HepG2 (cell line): Measurements from ENCODE around the gene TMEM19. TPM values are rescaled to one million over a fixed set of nuclear protein-coding genes. Genes with fewer than 3 reads are reported as not detected.

Experiments
- ATF4 ChIP-seq, 2 experiments: fragments of 450-650 bp in 1 of 2; sonication (generic) in 1 of 2; formaldehyde crosslinking; IDR thresholded peaks; 2 replicates each; pipeline versions ENCODE4 v1.5.0 to v1.8.0; 2020 to 2022; ENCODE audit warnings: mild to moderate bottlenecking in 1 of 2, missing genetic modification reagents in 1 of 2
- CHD4 ChIP-seq: fragments of 200-600 bp; sonication (generic); IDR thresholded peaks from 2 replicates; pipeline ENCODE4 v1.7.0; 2017; ENCODE audit warnings: mild to moderate bottlenecking, low read length, borderline replicate concordance
- ETV5 ChIP-seq: IDR thresholded peaks from 2 replicates; pipeline ENCODE4 v1.6.1; 2018; ENCODE audit warnings: missing biosample characterization, missing genetic modification reagents, inconsistent platforms, borderline replicate concordance
- FOXK1 ChIP-seq: sonication (generic); formaldehyde crosslinking; IDR thresholded peaks from 2 replicates; pipeline ENCODE4 v1.4.0; 2020; ENCODE audit warnings: low read depth, missing genetic modification reagents, borderline replicate concordance
- HDAC2 ChIP-seq: sonication (generic); formaldehyde crosslinking; IDR thresholded peaks from 2 replicates; pipeline ENCODE4 v1.4.0; 2020; ENCODE audit warnings: missing genetic modification reagents
- HES4 ChIP-seq: sonication (generic); formaldehyde crosslinking; IDR thresholded peaks from 2 replicates; pipeline ENCODE4 v1.9.0; 2021; ENCODE audit warnings: mild to moderate bottlenecking, missing genetic modification reagents, borderline replicate concordance
- HOXA9 ChIP-seq: sonication (generic); formaldehyde crosslinking; IDR thresholded peaks from 2 replicates; pipeline ENCODE4 v1.8.1; 2022; ENCODE audit warnings: missing genetic modification reagents, mild to moderate bottlenecking, moderate library complexity, borderline replicate concordance
- KDM1A ChIP-seq: IDR thresholded peaks from 2 replicates; pipeline ENCODE4 v1.6.1; 2016; ENCODE audit warnings: missing compliant biosample characterization
- MAFG ChIP-seq: sonication (generic); formaldehyde crosslinking; IDR thresholded peaks from 2 replicates; pipeline ENCODE4 v1.5.1; 2020; ENCODE audit warnings: mild to moderate bottlenecking, missing genetic modification reagents
- MTF2 ChIP-seq: sonication (generic); formaldehyde crosslinking; IDR thresholded peaks from 2 replicates; pipeline ENCODE4 v1.5.0; 2020; ENCODE audit warnings: missing genetic modification reagents, borderline replicate concordance
- MYC ChIP-seq: sonication (generic); formaldehyde crosslinking; IDR thresholded peaks from 2 replicates; pipeline ENCODE4 v1.9.0; 2021; ENCODE audit warnings: missing genetic modification reagents, borderline replicate concordance
- NFIB ChIP-seq: sonication (generic); formaldehyde crosslinking; IDR thresholded peaks from 2 replicates; pipeline ENCODE4 v1.9.0; 2021; ENCODE audit warnings: missing genetic modification reagents, mild to moderate bottlenecking, borderline replicate concordance
- NFYB ChIP-seq: sonication (generic); formaldehyde crosslinking; IDR thresholded peaks from 2 replicates; pipeline ENCODE4 v1.4.0; 2020; ENCODE audit warnings: missing genetic modification reagents
- PHF20 ChIP-seq: sonication (generic); formaldehyde crosslinking; IDR thresholded peaks from 2 replicates; pipeline ENCODE4 v1.5.0; 2020; ENCODE audit warnings: mild to moderate bottlenecking, missing genetic modification reagents
- RORA ChIP-seq: sonication (generic); formaldehyde crosslinking; IDR thresholded peaks from 2 replicates; pipeline ENCODE4 v1.5.0; 2020; ENCODE audit warnings: mild to moderate bottlenecking, missing genetic modification reagents, moderate library complexity
- SP2 ChIP-seq: sonication (generic); formaldehyde crosslinking; IDR thresholded peaks from 2 replicates; pipeline ENCODE4 v1.5.1; 2020; ENCODE audit warnings: mild to moderate bottlenecking, missing genetic modification reagents
- STAT6 ChIP-seq: sonication (generic); formaldehyde crosslinking; IDR thresholded peaks from 2 replicates; pipeline ENCODE4 v1.4.0; 2020; ENCODE audit warnings: missing genetic modification reagents, mild to moderate bottlenecking, borderline replicate concordance
- TARDBP ChIP-seq: sonication (generic); formaldehyde crosslinking; IDR thresholded peaks from 2 replicates; pipeline ENCODE4 v1.8.0; 2022; ENCODE audit warnings: mild to moderate bottlenecking, missing genetic modification reagents
- ZBTB21 ChIP-seq: sonication (generic); formaldehyde crosslinking; IDR thresholded peaks from 2 replicates; pipeline ENCODE4 v1.4.0; 2020; ENCODE audit warnings: missing genetic modification reagents
- ZNF180 ChIP-seq: sonication (generic); formaldehyde crosslinking; IDR thresholded peaks from 2 replicates; pipeline ENCODE4 v1.4.0; 2020; ENCODE audit warnings: low read depth, missing genetic modification reagents, borderline replicate concordance
- ZNF333 ChIP-seq: sonication (generic); formaldehyde crosslinking; IDR thresholded peaks from 2 replicates; pipeline ENCODE4 v1.4.0; 2020; ENCODE audit warnings: mild to moderate bottlenecking, missing genetic modification reagents, borderline replicate concordance
- ZNF354B ChIP-seq: sonication (generic); formaldehyde crosslinking; IDR thresholded peaks from 2 replicates; pipeline ENCODE4 v1.8.0; 2022; ENCODE audit warnings: mild to moderate bottlenecking, missing genetic modification reagents
- ZNF709 ChIP-seq: sonication (generic); formaldehyde crosslinking; IDR thresholded peaks from 2 replicates; pipeline ENCODE4 v1.5.0; 2020; ENCODE audit warnings: mild to moderate bottlenecking, missing genetic modification reagents
- ZNF746 ChIP-seq: sonication (generic); formaldehyde crosslinking; IDR thresholded peaks from 2 replicates; pipeline ENCODE4 v1.8.0; 2022; ENCODE audit warnings: mild to moderate bottlenecking, missing genetic modification reagents
- ZNF747 ChIP-seq: sonication (generic); formaldehyde crosslinking; IDR thresholded peaks from 2 replicates; pipeline ENCODE4 v1.8.1; 2023; ENCODE audit warnings: missing genetic modification reagents, mild to moderate bottlenecking, borderline replicate concordance
- ZNF768 ChIP-seq: sonication (generic); formaldehyde crosslinking; IDR thresholded peaks from 2 replicates; pipeline ENCODE4 v1.4.0; 2020; ENCODE audit warnings: missing genetic modification reagents
- polyA plus RNA-seq, 8 experiments: library from polyadenylated mRNA; depleted of rRNA in 3 of 8; stranded (reverse) in 7 of 8; unstranded in 1 of 8; fragments of >200 nt; fragmentation: Illumina TruSeq in 4 of 8; extraction: Trizol in 4 of 8; gene quantifications; 2 replicates each; pipeline versions ENCODE4 v1.2.1 to v1.2.3, GENCODE V29; 2011 to 2016; ENCODE audit warnings: low read depth in 4 of 8, missing spikeins in 1 of 8, mixed read lengths in 1 of 8; ENCODE audit not compliant: insufficient read depth in 1 of 8
- total RNA-seq, 5 experiments: library from RNA; depleted of rRNA; stranded (reverse); fragments of >200 nt; fragmentation: Illumina TruSeq; extraction: Trizol; gene quantifications; 2 replicates each; pipeline ENCODE4 v1.2.3, GENCODE V29; 2016; ENCODE audit warnings: low read depth in 1 of 5
- TF ChIP-seq, protein P1 (sequence below): sonication (generic); formaldehyde crosslinking; IDR thresholded peaks from 2 replicates; pipeline ENCODE4 v1.4.0; 2020; ENCODE audit warnings: mild to moderate bottlenecking, low read depth, missing genetic modification reagents

TMEM19 gene
- total and polyA plus RNA-seq, 2 of the 13 experiments (the other 11 are each of a cell fraction or from before 2014, with no cell fraction given) = 16.9 to 22.5 TPM

DNA sequence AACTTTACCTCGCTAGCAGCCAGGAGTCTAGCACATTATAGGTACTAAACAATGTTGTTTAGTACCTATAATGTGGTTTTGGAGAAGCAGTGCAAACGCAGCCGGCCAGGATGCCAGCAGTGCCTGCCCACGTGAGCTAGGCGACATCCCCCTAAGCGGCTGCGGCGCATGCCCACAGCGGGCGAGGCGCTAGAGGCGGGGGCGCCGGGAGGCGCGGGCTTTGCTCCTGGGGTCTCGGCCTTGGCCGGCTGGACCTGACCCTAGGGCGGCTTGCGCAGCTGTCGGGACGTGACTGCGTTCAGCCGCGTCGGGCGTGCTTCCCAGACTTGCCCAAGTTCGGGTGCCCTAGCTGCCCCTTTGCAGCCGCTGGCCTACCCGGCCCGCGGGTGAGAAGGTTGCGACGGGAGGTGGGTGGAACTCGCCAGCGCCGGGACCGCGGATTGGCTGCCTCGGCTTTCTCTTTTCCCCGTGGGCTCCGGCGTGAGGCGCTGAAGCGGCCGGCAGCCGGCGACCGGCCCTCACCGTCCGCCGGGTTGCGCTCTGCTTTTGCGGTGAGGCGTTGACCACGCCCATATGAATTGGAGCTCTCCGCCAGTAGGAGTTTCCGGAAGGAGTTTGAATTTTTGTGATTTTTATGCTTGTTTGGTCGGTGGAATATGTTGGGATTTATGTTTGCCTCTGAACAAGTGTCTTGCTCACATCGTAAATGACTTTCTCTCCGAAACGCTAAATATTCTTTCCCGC is at the start of gene TMEM19 (continued):
- TF ChIP-seq ETV5 (CRISPR knock-in tag) (peak; percentile 38; the same call in 1 of the 2 replicates), NFIB (CRISPR knock-in tag) (no peak), ZNF709 (CRISPR knock-in tag) (peak; percentile 94; the same call in 1 of the 2 replicates), CHD4 (no peak), ZNF354B (CRISPR knock-in tag) (peak; percentile 59; the same call in 1 of the 2 replicates), ZNF180 (CRISPR knock-in tag) (no peak), TARDBP (peak; percentile 70), MAFG (no peak), RORA (CRISPR knock-in tag) (no peak), HOXA9 (CRISPR knock-in tag) (no peak), ATF4 (CRISPR knock-in tag; IDR thresholded peaks at IDR 0.05) (no peak), SP2 (CRISPR knock-in tag) (peak; percentile 76), ZNF746 (peak; percentile 75), KDM1A (CRISPR knock-in tag) (no peak), PHF20 (CRISPR knock-in tag) (peak; percentile 66), HES4 (peak; percentile 85; the same call in 1 of the 2 replicates), ZBTB21 (CRISPR knock-in tag) (no peak), ZNF747 (peak; percentile 62; the same call in 1 of the 2 replicates), STAT6 (CRISPR knock-in tag) (peak; percentile 83; the same call in 1 of the 2 replicates), HDAC2 (CRISPR knock-in tag) (peak; percentile 85), FOXK1 (peak; percentile 31; the same call in 1 of the 2 replicates), MTF2 (no peak), ZNF768 (CRISPR knock-in tag) (peak; percentile 75; the same call in 1 of the 2 replicates), NFYB (CRISPR knock-in tag) (peak; percentile 84), ZNF333 (peak; percentile 76; the same call in 1 of the 2 replicates), MYC (CRISPR knock-in tag) (peak; percentile 92; the same call in 1 of the 2 replicates)
- TF ChIP-seq, protein P1, sequence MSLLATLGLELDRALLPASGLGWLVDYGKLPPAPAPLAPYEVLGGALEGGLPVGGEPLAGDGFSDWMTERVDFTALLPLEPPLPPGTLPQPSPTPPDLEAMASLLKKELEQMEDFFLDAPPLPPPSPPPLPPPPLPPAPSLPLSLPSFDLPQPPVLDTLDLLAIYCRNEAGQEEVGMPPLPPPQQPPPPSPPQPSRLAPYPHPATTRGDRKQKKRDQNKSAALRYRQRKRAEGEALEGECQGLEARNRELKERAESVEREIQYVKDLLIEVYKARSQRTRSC (CRISPR knock-in tag) = peak; percentile 66; the same call in 1 of the 2 replicates
